HG03520 (cell line): Measurements from ENCODE around the gene SLC19A2.

Source experiments
- ATAC-seq: cut with Tn5 transposase; IDR thresholded peaks from one replicate; pipeline ENCODE4 v1.9.1; 2021; ENCODE audit warnings: mild to moderate bottlenecking, moderate library complexity; ENCODE audit not compliant: unreplicated experiment

Gene SLC19A2

GRCh38 chr1:169414952-169415351 is 70.8 kb downstream of the SLC19A2 start:
- ATAC-seq, result no peak
